Heart left ventricle (tissue), 16 donors: Measurements from ENCODE around the gene CFAP77. TPM values are rescaled to one million over a fixed set of nuclear protein-coding genes. Genes with fewer than 3 reads are reported as not detected.

Experiments
- ATAC-seq, 4 donors: fragments of 200-7000 bp; cut with Tn5 transposase; one replicate each; pipeline ENCODE4 v1.9.1; 2020 to 2022; ENCODE audit warnings: moderate library complexity in 4 of 4, mild to moderate bottlenecking in 3 of 4, moderate number of reproducible peaks in 1 of 4
- DNase-seq, 5 donors: peaks; one replicate each; pipeline ENCODE4 v3.0.0-alpha.2; 2020
- H3K27ac ChIP-seq, 12 donors: fragments of 200-600 bp; sonication (generic) in 4 of 12; one replicate each; pipeline versions ENCODE4 v1.5.0 to v1.8.0; 2016 to 2022; ENCODE audit warnings: mild to moderate bottlenecking in 2 of 12
- H3K27me3 ChIP-seq, 9 donors: fragments of 200-600 bp; sonication (generic) in 2 of 9; one replicate each; pipeline versions ENCODE4 v1.5.1 to v1.8.0; 2016 to 2022; ENCODE audit warnings: mild to moderate bottlenecking in 3 of 9
- H3K36me3 ChIP-seq, 9 donors: fragments of 200-600 bp; sonication (generic) in 2 of 9; one replicate each; pipeline versions ENCODE4 v1.5.0 to v1.8.0; 2018 to 2022; ENCODE audit warnings: mild to moderate bottlenecking in 2 of 9
- H3K4me1 ChIP-seq, 12 donors: fragments of 200-600 bp; sonication (generic) in 4 of 12; one replicate each; pipeline versions ENCODE4 v1.5.0 to v1.8.0; 2016 to 2022; ENCODE audit warnings: mild to moderate bottlenecking in 3 of 12
- H3K4me3 ChIP-seq, 12 donors: fragments of 200-600 bp; sonication (generic) in 4 of 12; one replicate each; pipeline versions ENCODE4 v1.5.0 to v1.8.0; 2017 to 2022; ENCODE audit warnings: mild to moderate bottlenecking in 9 of 12, moderate library complexity in 4 of 12
- H3K9me3 ChIP-seq, 12 donors: fragments of 200-600 bp; sonication (generic) in 4 of 12; one replicate each; pipeline versions ENCODE4 v1.5.0 to v1.8.0; 2016 to 2022; ENCODE audit warnings: mild to moderate bottlenecking in 1 of 12
- CTCF ChIP-seq, 12 donors: fragments of 200-600 bp; sonication (generic) in 4 of 12; IDR thresholded peaks; one replicate each; pipeline versions ENCODE4 v1.5.0 to v1.8.0; 2018 to 2022; ENCODE audit warnings: antibody characterized with exemption in 12 of 12, mild to moderate bottlenecking in 5 of 12
- POLR2A ChIP-seq, 2 donors: fragments of 450-650 bp; IDR thresholded peaks; one replicate each; pipeline ENCODE4 v1.6.1; 2017; ENCODE audit warnings: antibody characterized with exemption in 2 of 2, mild to moderate bottlenecking in 2 of 2, moderate library complexity in 2 of 2
- WGBS, 4 donors: extraction: QIAGEN DNeasy Blood & Tissue Kit in 2 of 4; methylation state at CpG; one replicate each; pipeline versions ENCODE4 v1.1.5 to v1.1.7; 2013 to 2018; 5-methylcytosine and 5-hydroxymethylcytosine counted together
- intact Hi-C, 10 donors: fragments of 100-400 bp; cut with DNase I; formaldehyde crosslinking; loops; one replicate each; pipeline versions ENCODE4 v1.11.1 to v1.14.2; 2022
- polyA plus RNA-seq, 2 donors: library from polyadenylated mRNA; stranded (reverse); fragments of 200-250 nt; gene quantifications; one replicate each; pipeline ENCODE4 v1.2.3, GENCODE V29; 2013
- total RNA-seq, 9 donors: library from RNA; depleted of rRNA in 2 of 9; stranded (reverse); fragments of >200 nt in 2 of 9; fragmentation: NEBNext Ultra II Directional in 3 of 9; extraction: Animal tissue kit (Norgen Biotek cat#: 25700) in 3 of 9; gene quantifications; one replicate each; pipeline versions ENCODE4 v1.1.0 to v1.2.4, GENCODE V29; 2016 to 2023
- donor health status: ischemic (EF 13 %, LVEDD 7.1; RV severe dilation, severe dysfunction).
- donor health status: healthy with polysubstance abuse.
- donor health status: DM: no; HTN: yes; CAD: no.
- donor health status: DM: no; HTN: no; CAD: no.
- donor health status: ischemic (EF 25% LVEDD 6.9; RV normal size, moderate dysfunction).
- donor health status: ischemic (EF 25% LVEDD 5.7; RV mildly dilated, moderate dysfunction).
- donor health status: healthy.
- donor health status: DM: yes; HTN: yes; CAD: no.
- donor health status: ischemic (EF 35%, LVEDD 5.7; RV mildly dilated, moderate dysfunction).
- donor health status: nonischemic (EF 11% LVEDD 7.7; RV severe dilation, severe dysfunction).
- donor health status: DM: yes; HTN: yes; CAD: no.
- donor health status: PGD.
- donor health status: ischemic (EF 29% LVEDD 5.4; RV normal size, mild dysfunction).
- donor health status: nonischemic (EF 23%, LVEDD 6.1; RV moderate dilation, normal function).

CFAP77 gene
- total and polyA plus RNA-seq, 11 donors = 1.3 to 6.8 (median 2.2) TPM

GRCh38 chr9:132441404-132441803 lies 31.4 kb downstream of the CFAP77 start:
- no peak overlapping the region for H3K4me3 ChIP-seq
- WGBS, 4 donors = 67 to 78% (median 71%) methylated on average over 10 of the region's 10 CpGs
- TF ChIP-seq CTCF (IDR thresholded peaks at IDR 0.05) (no peak), POLR2A (IDR thresholded peaks at IDR 0.05) (no peak)
- intact Hi-C loops = no loop called here
- no peaks in the 10 kb centered on the region for H3K9me3 ChIP-seq
- H3K4me1 ChIP-seq = no peaks in the 10 kb centered on the region
- H3K27ac ChIP-seq = no peak overlapping the region
- no peak for ATAC-seq
- no peaks in the 10 kb centered on the region for H3K36me3 ChIP-seq
- no peak for DNase-seq
- peaks cover 0 to 15% (median 0%) of the 10 kb centered on the region in 9 donors for H3K27me3 ChIP-seq

- intact Hi-C loops = no loop called here
- DNase-seq (no peak), ATAC-seq (no peak)
- TF ChIP-seq POLR2A (IDR thresholded peaks at IDR 0.05) (no peak), CTCF (IDR thresholded peaks at IDR 0.05) (no peak)
- Histone ChIP-seq H3K9me3 (no peaks in the 10 kb centered on the region), H3K4me1 (no peaks in the 10 kb centered on the region), H3K27me3 (peaks cover 0 to 15% (median 0%) of the 10 kb centered on the region in 9 donors), H3K4me3 (no peak overlapping the region), H3K27ac (no peak overlapping the region), H3K36me3 (no peaks in the 10 kb centered on the region)
- 51 to 64% (median 56%) methylated on average over 10 of the region's 10 CpGs for WGBS, 4 donors
Observed at GRCh38 chr9:132443951-132444607, 34.1 kb downstream of the CFAP77 start.

- intact Hi-C loops = no loop called here
- H3K27me3 ChIP-seq = peaks cover 0 to 15% (median 0%) of the 10 kb centered on the region in 9 donors
- no peak for ATAC-seq
Observed at GRCh38 chr9:132446887-132447286, 36.9 kb downstream of the CFAP77 start.

GRCh38 chr9:132447346-132447745 lies 37.3 kb downstream of the CFAP77 start:
- WGBS, 4 donors = 65 to 80% (median 72%) methylated on average over 18 to 20 of the region's 20 CpGs

More at GRCh38 chr9:132446887-132447286, 36.9 kb downstream of the CFAP77 start:
- no peak for DNase-seq
- no peaks in the 10 kb centered on the region for H3K9me3 ChIP-seq
- no peaks in the 10 kb centered on the region for H3K36me3 ChIP-seq
- TF ChIP-seq POLR2A (IDR thresholded peaks at IDR 0.05) = no peak
- no peaks in the 10 kb centered on the region for H3K4me1 ChIP-seq
- no peak overlapping the region for H3K27ac ChIP-seq
- no peak overlapping the region for H3K4me3 ChIP-seq
- 91 to 97% (median 96%) methylated on average over 3 of the region's 3 CpGs for WGBS, 4 donors

More at GRCh38 chr9:132447346-132447745, 37.3 kb downstream of the CFAP77 start:
- no peak overlapping the region for H3K27ac ChIP-seq
- H3K4me3 ChIP-seq = no peak overlapping the region
- H3K27me3 ChIP-seq = peaks cover 0 to 11% (median 0%) of the 10 kb centered on the region in 9 donors
- TF ChIP-seq CTCF (IDR thresholded peaks at IDR 0.05) (no peak), POLR2A (IDR thresholded peaks at IDR 0.05) (no peak)
- H3K9me3 ChIP-seq = no peaks in the 10 kb centered on the region
- H3K4me1 ChIP-seq = no peaks in the 10 kb centered on the region
- H3K36me3 ChIP-seq = no peaks in the 10 kb centered on the region
- no peak for DNase-seq
- intact Hi-C loops = no loop called here
- ATAC-seq = no peak
